HG03575 (cell line): ENCODE measurements around the gene MARCHF2.
"Not testable (repeated sequence)": the region's sequence is repeated elsewhere in the genome, so short reads cannot be mapped to it uniquely, and the experiment has no call there.

Experiments used
- ATAC-seq: cut with Tn5 transposase; IDR thresholded peaks from one replicate; pipeline ENCODE4 v1.9.1; 2021; ENCODE audit not compliant: unreplicated experiment, insufficient number of reproducible peaks, low FRiP score; ENCODE audit errors: extremely low read depth

MARCHF2 gene

GRCh38 chr19:8412783-8413628, at the start of gene MARCHF2:
Gene MARCHF2, plus strand, starts transcription at chr19:8413305. Its CDS starts 8,536 bp downstream, at chr19:8421841.
- ATAC-seq: no peak

GRCh38 chr19:8363803-8364771, 49.0 kb upstream of the MARCHF2 start, which contains the start of gene ANGPTL4:
Gene ANGPTL4, plus strand, starts transcription at chr19:8364155. Its CDS starts 167 bp downstream, at chr19:8364322.
- ATAC-seq: no peak

GRCh38 chr19:8366121-8366581, 47.0 kb upstream of the MARCHF2 start:
- no peak for ATAC-seq

GRCh38 chr19:8366961-8367326, 46.2 kb upstream of the MARCHF2 start:
- ATAC-seq: no peak

- ATAC-seq: no peak
Measured at GRCh38 chr19:8367327-8368001, 45.6 kb upstream of the MARCHF2 start.

GRCh38 chr19:8370176-8371010, 42.7 kb upstream of the MARCHF2 start:
- ATAC-seq: no peak

- ATAC-seq: no peak
Measured at GRCh38 chr19:8371011-8371804, 41.9 kb upstream of the MARCHF2 start.

GRCh38 chr19:8373867-8374813, 39.0 kb upstream of the MARCHF2 start:
- ATAC-seq: no peak

- not testable (repeated sequence) for ATAC-seq
Measured at GRCh38 chr19:8375766-8376165, 37.3 kb upstream of the MARCHF2 start.

GRCh38 chr19:8376373-8376974, 36.6 kb upstream of the MARCHF2 start:
- not testable (repeated sequence) for ATAC-seq

- ATAC-seq: no peak
Measured at GRCh38 chr19:8377598-8377997, 35.5 kb upstream of the MARCHF2 start.

- ATAC-seq: not testable (repeated sequence)
Measured at GRCh38 chr19:8379156-8379891, 33.8 kb upstream of the MARCHF2 start.

GRCh38 chr19:8384569-8384968, 28.5 kb upstream of the MARCHF2 start:
- ATAC-seq: not testable (repeated sequence)

GRCh38 chr19:8385103-8385502, 28.0 kb upstream of the MARCHF2 start:
- ATAC-seq: not testable (repeated sequence)

- not testable (repeated sequence) for ATAC-seq
Measured at GRCh38 chr19:8385566-8385965, 27.5 kb upstream of the MARCHF2 start.
